SU-DHL-6 (cell line): ENCODE data around the gene PIK3R6.

Experiments used
- H2AFZ ChIP-seq: fragments of 200-600 bp; sonication (generic); 2 replicates; pipeline ENCODE4 v1.6.1; 2014; ENCODE audit warnings: low read depth, mild to moderate bottlenecking, moderate library complexity, mixed read lengths, antibody characterized with exemption, low read length; ENCODE audit not compliant: severe bottlenecking
- H3F3A ChIP-seq: fragments of 200-600 bp; shearing (Covaris generic); 2 replicates; pipeline ENCODE4 v1.6.0; 2016; ENCODE audit warnings: antibody characterized with exemption, mild to moderate bottlenecking; ENCODE audit not compliant: insufficient read depth
- H3K27ac ChIP-seq: fragments of 200-600 bp; sonication (generic); 2 replicates; pipeline ENCODE4 v1.5.1; 2016; ENCODE audit warnings: low read depth, mild to moderate bottlenecking, low read length, moderate library complexity, mixed read lengths
- H3K27me3 ChIP-seq: fragments of 200-600 bp; sonication (generic), shearing (Covaris generic); 2 replicates; pipeline ENCODE4 v1.6.0; 2014; ENCODE audit warnings: mild to moderate bottlenecking, low read length
- H3K36me3 ChIP-seq: fragments of 200-600 bp; sonication (generic); 2 replicates; pipeline ENCODE4 v1.6.1; 2014; ENCODE audit warnings: mild to moderate bottlenecking, low read length, mixed read lengths
- H3K4me2 ChIP-seq: fragments of 300-600, 200-600 bp; shearing (Covaris generic), sonication (generic); 2 replicates; pipeline ENCODE4 v1.6.0; 2014; ENCODE audit warnings: low read length, low read depth, mild to moderate bottlenecking; ENCODE audit not compliant: poor library complexity, severe bottlenecking
- H3K4me3 ChIP-seq: fragments of 200-600 bp; sonication (generic); 2 replicates; pipeline ENCODE4 v1.5.1; 2014; ENCODE audit warnings: antibody characterized with exemption, low read length, mild to moderate bottlenecking, mixed read lengths; ENCODE audit not compliant: insufficient read depth, poor library complexity, severe bottlenecking
- H3K79me2 ChIP-seq: fragments of 200-600 bp; sonication (generic); 2 replicates; pipeline ENCODE4 v1.6.1; 2014; ENCODE audit warnings: mild to moderate bottlenecking, low read length, moderate library complexity; ENCODE audit not compliant: insufficient read depth
- H3K9ac ChIP-seq: fragments of 200-600 bp; sonication (generic); 2 replicates; pipeline ENCODE4 v1.7.0; 2014; ENCODE audit warnings: mild to moderate bottlenecking, low read length
- H3K9me2 ChIP-seq: fragments of 200-600 bp; sonication (generic); replicated peaks from 2 replicates; pipeline ENCODE4 v1.6.1; 2014; ENCODE audit warnings: low read length; ENCODE audit not compliant: insufficient read depth
- H3K9me3 ChIP-seq: fragments of 200-600 bp; sonication (generic); 2 replicates; pipeline ENCODE4 v1.6.1; 2014; ENCODE audit warnings: low read length, mixed read lengths; ENCODE audit not compliant: insufficient read depth
- H4K20me1 ChIP-seq: fragments of 200-600 bp; sonication (generic); 2 replicates; pipeline ENCODE4 v1.6.1; 2014; ENCODE audit warnings: low read depth, mild to moderate bottlenecking, antibody characterized with exemption, low read length, moderate library complexity, mixed read lengths
- CTCF ChIP-seq: fragments of 200-600 bp; sonication (generic); IDR thresholded peaks from one replicate; pipeline ENCODE4 v1.5.1; 2017; ENCODE audit warnings: antibody characterized with exemption, mild to moderate bottlenecking, low read length, moderate library complexity; ENCODE audit not compliant: insufficient read depth, poor library complexity, severe bottlenecking
- EZH2phosphoT487 ChIP-seq: fragments of 200-600 bp; sonication (generic), shearing (Covaris generic); conservative IDR thresholded peaks from 2 replicates; pipeline ENCODE4 v1.6.1; 2018; ENCODE audit warnings: mild to moderate bottlenecking, antibody characterized with exemption, low read length, moderate library complexity, mixed read lengths

Gene PIK3R6

GRCh38 chr17:8835631-8836364 is 31.7 kb downstream of the PIK3R6 start:
- no peaks in the 10 kb centered on the region for H3K9me3 ChIP-seq
- H3K36me3 ChIP-seq, result no peaks in the 10 kb centered on the region
- no peak overlapping the region for H3K9ac ChIP-seq
- no peak overlapping the region for H3K4me2 ChIP-seq
- H3F3A ChIP-seq, result no peaks in the 10 kb centered on the region
- no peaks in the 10 kb centered on the region for H3K79me2 ChIP-seq
- no peak overlapping the region for H2AFZ ChIP-seq
- no peak overlapping the region for H3K4me3 ChIP-seq
- TF ChIP-seq EZH2phosphoT487 (no peak), CTCF (no peak)
- no peaks in the 10 kb centered on the region for H4K20me1 ChIP-seq
- H3K27ac ChIP-seq, result no peak overlapping the region
- H3K27me3 ChIP-seq, result no peaks in the 10 kb centered on the region
- no peaks in the 10 kb centered on the region for H3K9me2 ChIP-seq

GRCh38 chr17:8835106-8835505 is 32.4 kb downstream of the PIK3R6 start:
- Histone ChIP-seq H3K4me2 (no peak overlapping the region), H3F3A (no peaks in the 10 kb centered on the region), H3K9me3 (no peaks in the 10 kb centered on the region), H3K9me2 (no peaks in the 10 kb centered on the region), H3K27me3 (no peaks in the 10 kb centered on the region), H3K36me3 (no peaks in the 10 kb centered on the region), H3K27ac (no peak overlapping the region), H3K4me3 (no peak overlapping the region), H4K20me1 (no peaks in the 10 kb centered on the region), H2AFZ (no peak overlapping the region), H3K79me2 (no peaks in the 10 kb centered on the region), H3K9ac (no peak overlapping the region)
- no peak for TF ChIP-seq EZH2phosphoT487
- TF ChIP-seq CTCF, result no peak

GRCh38 chr17:8832711-8833352 is 34.6 kb downstream of the PIK3R6 start:
- Histone ChIP-seq H3K4me3 (no peak overlapping the region), H3K27ac (no peak overlapping the region), H2AFZ (no peak overlapping the region), H3K36me3 (no peaks in the 10 kb centered on the region), H3K9me2 (no peaks in the 10 kb centered on the region), H3K9me3 (no peaks in the 10 kb centered on the region), H3K9ac (no peak overlapping the region), H3K79me2 (no peaks in the 10 kb centered on the region), H4K20me1 (no peaks in the 10 kb centered on the region), H3K4me2 (no peak overlapping the region), H3F3A (no peaks in the 10 kb centered on the region), H3K27me3 (no peaks in the 10 kb centered on the region)
- peak; percentile 18 for TF ChIP-seq CTCF
- TF ChIP-seq EZH2phosphoT487, result no peak
